ENCODE results near the gene TLE6. TPM values are rescaled to one million over a fixed set of nuclear protein-coding genes. Genes with fewer than 3 reads are reported as not detected.

TLE6 gene
- total and polyA plus RNA-seq, 10 of the 15 experiments (the other 5 are each of a cell fraction or from before 2014, with no cell fraction given), result 2.7 to 13.8 (median 6.4) TPM

- no peak; the same call in 1 of the 2 replicates for TF ChIP-seq MAX (IDR thresholded peaks at IDR 0.05; ENCODE audit: low read depth, low read length)
- TF ChIP-seq SREBF2 (IDR thresholded peaks at IDR 0.05; ENCODE audit: low read length), result no peak
- TF ChIP-seq EP300 (IDR thresholded peaks at IDR 0.05; ENCODE audit: borderline replicate concordance in 1 of 2, control insufficient read depth in 1 of 2, low read depth in 2 of 2, low read length in 2 of 2), result no peak
- peak; percentile 87; the same call in 1 of the 2 replicates for TF ChIP-seq RB1 (IDR thresholded peaks at IDR 0.05; ENCODE audit: borderline replicate concordance)
- no peak for TF ChIP-seq IRF5 (IDR thresholded peaks at IDR 0.05; ENCODE audit: borderline replicate concordance)
- no peak for TF ChIP-seq HDGF (IDR thresholded peaks at IDR 0.05)
- TF ChIP-seq FOS (IDR thresholded peaks at IDR 0.05; ENCODE audit: borderline replicate concordance, extremely low read depth, insufficient read length), result no peak
- TF ChIP-seq MLLT1 (IDR thresholded peaks at IDR 0.05), result no peak
- no peak for TF ChIP-seq MEF2B (IDR thresholded peaks at IDR 0.05; ENCODE audit: partially characterized antibody, poor library complexity, severe bottlenecking)
- no peak for TF ChIP-seq ELK1 (IDR thresholded peaks at IDR 0.05; ENCODE audit: low read depth, low read length)
- TF ChIP-seq ZSCAN29 (IDR thresholded peaks at IDR 0.05), result no peak
- no peak for TF ChIP-seq EED (IDR thresholded peaks at IDR 0.05; ENCODE audit: low read depth)
- TF ChIP-seq PRDM15 (CRISPR knock-in tag; IDR thresholded peaks at IDR 0.05), result no peak
- TF ChIP-seq ZBTB40 (IDR thresholded peaks at IDR 0.05; ENCODE audit: borderline replicate concordance), result no peak
- no peak for TF ChIP-seq BACH1 (IDR thresholded peaks at IDR 0.05; ENCODE audit: borderline replicate concordance)
Measured at GRCh38 chr19:3036119-3036976, 59.0 kb downstream of the TLE6 start (continued).

Measured in GM12878 (cell line).